Neural crest cell (in vitro differentiated cells): Measurements from ENCODE around the gene COL26A1. TPM values are rescaled to one million over a fixed set of nuclear protein-coding genes. Genes with fewer than 3 reads are reported as not detected.

ENCODE experiments used
- DNase-seq: peaks from one replicate; pipeline ENCODE4 v3.0.0; 2021; ENCODE audit warnings: low read depth, mixed read lengths, low spot score
- H3K27ac Mint-ChIP-seq: one replicate; pipeline ENCODE4 v1.8.0; 2021; ENCODE audit warnings: mild to moderate bottlenecking, mixed read lengths; ENCODE audit not compliant: unreplicated experiment
- H3K27me3 Mint-ChIP-seq: 2 replicates; pipeline ENCODE4 v1.8.0; 2021; ENCODE audit warnings: low read depth, mild to moderate bottlenecking, mixed read lengths
- H3K36me3 Mint-ChIP-seq: 2 replicates; pipeline ENCODE4 v1.8.0; 2021; ENCODE audit warnings: low read depth, mild to moderate bottlenecking, mixed read lengths
- H3K4me1 Mint-ChIP-seq: 2 replicates; pipeline ENCODE4 v1.8.0; 2021; ENCODE audit warnings: mixed read lengths
- H3K4me3 Mint-ChIP-seq: one replicate; pipeline ENCODE4 v1.8.0; 2021; ENCODE audit warnings: mild to moderate bottlenecking, mixed read lengths
- H3K9me3 Mint-ChIP-seq: 2 replicates; pipeline ENCODE4 v1.8.0; 2021; ENCODE audit warnings: mixed read lengths
- total RNA-seq: library from RNA; stranded (reverse); gene quantifications from 2 replicates; pipeline ENCODE4 v1.2.1, GENCODE V29; 2021
- TF ChIP-seq, protein P1 (sequence below): fragments of 200-600 bp; sonication (generic); conservative IDR thresholded peaks from 2 replicates; pipeline ENCODE4 v1.5.0; 2021; ENCODE audit warnings: antibody characterized with exemption, mild to moderate bottlenecking

The COL26A1 gene
- total RNA-seq, 1 donor from 2014 or later: 38.3 TPM

DNA sequence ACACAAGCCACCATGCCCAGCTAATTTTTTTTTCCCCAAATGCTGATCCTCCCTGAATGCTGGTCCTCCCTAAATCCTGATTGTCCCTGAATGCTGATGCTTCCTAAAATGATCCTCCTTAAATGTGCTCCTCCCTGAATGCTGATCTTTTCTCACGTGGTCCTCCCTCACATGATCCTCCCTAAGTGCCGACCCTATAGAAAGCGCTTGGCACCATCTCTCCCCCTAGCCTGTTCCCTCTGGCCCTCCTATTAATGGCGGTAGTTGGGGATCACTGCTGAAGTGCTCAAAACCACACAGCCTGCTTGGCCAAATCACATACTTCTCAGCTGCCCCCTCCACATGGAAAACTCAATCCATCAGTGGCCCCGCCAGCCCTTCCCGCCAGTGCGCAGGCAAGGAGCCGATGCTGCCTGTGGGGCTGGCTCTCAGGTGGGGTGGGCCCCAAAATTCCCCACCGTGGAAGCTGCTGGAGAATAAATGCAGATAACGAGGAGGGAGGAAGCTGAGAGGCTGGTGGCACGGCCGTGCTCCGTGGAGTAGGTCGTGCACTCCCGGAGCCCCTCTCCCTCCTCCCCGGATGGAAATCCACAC, 42.9 kb downstream of the COL26A1 start:
- Mint-ChIP-seq H3K27ac (peak overlapping the region; percentile 88), H3K27me3 (no peaks in the 10 kb centered on the region), H3K36me3 (peaks cover 28% of the 10 kb centered on the region), H3K9me3 (peaks cover 17% of the 10 kb centered on the region), H3K4me1 (peaks cover 49% of the 10 kb centered on the region), H3K4me3 (no peak overlapping the region)
- DNase-seq: no peak
- TF ChIP-seq, protein P1, sequence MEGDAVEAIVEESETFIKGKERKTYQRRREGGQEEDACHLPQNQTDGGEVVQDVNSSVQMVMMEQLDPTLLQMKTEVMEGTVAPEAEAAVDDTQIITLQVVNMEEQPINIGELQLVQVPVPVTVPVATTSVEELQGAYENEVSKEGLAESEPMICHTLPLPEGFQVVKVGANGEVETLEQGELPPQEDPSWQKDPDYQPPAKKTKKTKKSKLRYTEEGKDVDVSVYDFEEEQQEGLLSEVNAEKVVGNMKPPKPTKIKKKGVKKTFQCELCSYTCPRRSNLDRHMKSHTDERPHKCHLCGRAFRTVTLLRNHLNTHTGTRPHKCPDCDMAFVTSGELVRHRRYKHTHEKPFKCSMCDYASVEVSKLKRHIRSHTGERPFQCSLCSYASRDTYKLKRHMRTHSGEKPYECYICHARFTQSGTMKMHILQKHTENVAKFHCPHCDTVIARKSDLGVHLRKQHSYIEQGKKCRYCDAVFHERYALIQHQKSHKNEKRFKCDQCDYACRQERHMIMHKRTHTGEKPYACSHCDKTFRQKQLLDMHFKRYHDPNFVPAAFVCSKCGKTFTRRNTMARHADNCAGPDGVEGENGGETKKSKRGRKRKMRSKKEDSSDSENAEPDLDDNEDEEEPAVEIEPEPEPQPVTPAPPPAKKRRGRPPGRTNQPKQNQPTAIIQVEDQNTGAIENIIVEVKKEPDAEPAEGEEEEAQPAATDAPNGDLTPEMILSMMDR: no peak

DNA sequence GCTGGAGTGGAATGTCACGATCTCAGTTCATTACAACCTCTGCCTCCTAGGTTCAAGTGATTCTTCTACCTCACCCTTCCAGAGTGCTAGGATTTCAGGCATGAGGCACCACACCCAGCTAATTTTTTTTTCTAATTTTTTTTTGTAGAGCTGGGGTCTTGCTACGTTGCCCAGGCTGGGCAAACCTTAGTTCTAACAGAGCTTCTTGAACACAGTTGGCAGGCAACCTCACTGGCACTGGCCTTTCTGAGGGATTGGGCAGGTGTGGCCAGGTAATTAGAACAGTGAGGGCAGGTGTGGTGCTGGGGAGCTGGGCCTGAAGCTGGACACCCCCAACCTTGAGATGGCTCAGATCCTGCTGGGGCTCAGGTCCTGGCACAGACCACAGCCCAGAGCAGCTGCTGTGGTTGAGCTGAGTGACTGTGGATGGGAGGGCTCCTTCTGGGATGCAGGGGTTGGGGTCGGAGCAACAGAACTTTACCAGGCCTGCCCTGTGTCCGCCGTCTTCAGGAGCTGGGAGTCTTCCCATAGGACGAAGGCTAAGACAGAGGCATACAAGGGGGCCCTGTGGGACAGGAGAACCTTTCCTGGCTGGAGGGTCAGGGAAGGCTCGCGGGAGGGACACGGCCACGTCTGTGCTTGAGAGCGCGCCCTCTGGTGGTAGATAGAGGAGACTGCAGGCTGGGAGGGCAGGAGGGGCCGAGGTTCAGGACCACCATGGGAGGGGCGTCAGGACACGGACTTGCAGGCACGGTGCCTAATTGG, 48.2 kb downstream of the COL26A1 start:
- Mint-ChIP-seq H3K4me1 (peaks cover 32% of the 10 kb centered on the region), H3K36me3 (peaks cover 34% of the 10 kb centered on the region), H3K4me3 (peak overlapping the region; percentile 8), H3K27me3 (no peaks in the 10 kb centered on the region), H3K9me3 (peaks cover 19% of the 10 kb centered on the region), H3K27ac (no peak overlapping the region)
- peak; percentile 88 for DNase-seq
- TF ChIP-seq, protein P1: peak; percentile 85

DNA sequence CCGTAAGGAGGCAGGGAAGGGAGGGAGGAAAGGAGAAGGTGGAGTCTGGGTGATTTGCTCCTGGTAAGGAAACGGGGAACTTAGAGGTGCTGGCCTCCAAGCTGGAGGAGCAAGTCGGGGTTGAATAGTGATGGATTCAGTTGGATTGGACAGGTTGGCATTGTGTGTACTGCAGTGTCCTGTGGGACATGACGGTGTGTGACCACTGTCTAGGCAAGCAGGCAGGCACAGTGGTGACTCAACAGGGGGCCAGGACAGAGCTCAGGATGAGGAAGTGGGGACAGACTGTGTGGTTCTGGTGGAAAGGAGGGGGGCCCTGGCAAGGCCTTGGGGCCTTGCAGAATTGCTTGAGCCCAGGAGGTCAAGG, 48.8 kb downstream of the COL26A1 start:
- Mint-ChIP-seq H3K27me3 (no peaks in the 10 kb centered on the region), H3K4me3 (peak overlapping the region; percentile 8), H3K4me1 (peaks cover 26% of the 10 kb centered on the region), H3K36me3 (peaks cover 34% of the 10 kb centered on the region), H3K9me3 (peaks cover 19% of the 10 kb centered on the region), H3K27ac (peak overlapping the region; percentile 91)
- DNase-seq: no peak
- TF ChIP-seq, protein P1: peak; percentile 2

DNA sequence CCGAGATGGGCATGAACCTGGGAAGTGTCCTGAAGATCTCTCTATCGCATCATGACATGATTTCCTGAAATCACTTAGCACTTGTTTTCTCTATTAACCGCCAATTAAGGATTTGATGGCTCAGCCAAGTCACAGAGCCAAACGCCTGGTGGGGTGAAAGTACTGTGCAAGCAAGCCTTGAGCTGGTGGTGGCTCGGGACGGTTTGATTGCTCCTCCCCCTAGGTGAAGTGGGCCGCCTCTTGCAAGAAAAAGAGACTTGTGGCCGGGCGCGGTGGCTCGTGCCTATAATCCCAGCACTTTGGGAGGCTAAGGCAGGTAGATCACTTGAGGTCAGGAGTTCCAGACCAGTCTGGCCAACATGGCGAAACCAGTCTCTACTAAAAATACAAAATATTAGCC, 50.3 kb downstream of the COL26A1 start:
- TF ChIP-seq, protein P1: no peak
- no peak overlapping the region for H3K27ac Mint-ChIP-seq
- no peak for DNase-seq
- peaks cover 17% of the 10 kb centered on the region for H3K9me3 Mint-ChIP-seq
- peaks cover 16% of the 10 kb centered on the region for H3K4me1 Mint-ChIP-seq
- H3K36me3 Mint-ChIP-seq: peaks cover 27% of the 10 kb centered on the region
- H3K27me3 Mint-ChIP-seq: no peaks in the 10 kb centered on the region
- H3K4me3 Mint-ChIP-seq: no peak overlapping the region

DNA sequence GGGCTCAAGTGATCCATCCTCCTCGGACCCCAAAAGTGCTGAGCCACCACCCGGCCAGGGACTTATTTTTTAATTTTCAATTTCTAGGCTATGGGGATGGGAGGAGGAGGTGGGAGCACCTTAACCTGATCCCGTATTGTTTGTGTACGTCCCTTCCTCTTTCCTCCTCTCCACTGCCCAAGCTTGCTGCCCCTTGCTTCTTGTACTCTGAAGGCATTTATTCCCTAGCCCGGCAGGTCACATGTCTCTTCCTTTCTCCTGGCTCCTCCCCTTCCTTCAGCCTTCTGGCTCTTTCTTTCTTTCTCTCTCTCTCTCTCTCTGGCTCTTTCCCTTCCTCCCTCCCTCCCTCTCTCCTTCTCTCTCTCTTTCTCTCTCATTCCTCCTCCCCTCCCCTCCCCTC, 56.0 kb downstream of the COL26A1 start:
- H3K27me3 Mint-ChIP-seq: no peaks in the 10 kb centered on the region
- TF ChIP-seq, protein P1: no peak
- no peaks in the 10 kb centered on the region for H3K9me3 Mint-ChIP-seq
- no peak overlapping the region for H3K4me3 Mint-ChIP-seq
- no peaks in the 10 kb centered on the region for H3K36me3 Mint-ChIP-seq
- H3K27ac Mint-ChIP-seq: peak overlapping the region; percentile 37
- no peak for DNase-seq
- peaks cover 12% of the 10 kb centered on the region for H3K4me1 Mint-ChIP-seq
